GM19397 (cell line): ENCODE data around the gene A4GALT.

ENCODE experiments used
- ATAC-seq: cut with Tn5 transposase; IDR thresholded peaks from one replicate; pipeline ENCODE4 v1.9.1; 2021; ENCODE audit warnings: mild to moderate bottlenecking, moderate library complexity; ENCODE audit not compliant: unreplicated experiment

The A4GALT gene

DNA sequence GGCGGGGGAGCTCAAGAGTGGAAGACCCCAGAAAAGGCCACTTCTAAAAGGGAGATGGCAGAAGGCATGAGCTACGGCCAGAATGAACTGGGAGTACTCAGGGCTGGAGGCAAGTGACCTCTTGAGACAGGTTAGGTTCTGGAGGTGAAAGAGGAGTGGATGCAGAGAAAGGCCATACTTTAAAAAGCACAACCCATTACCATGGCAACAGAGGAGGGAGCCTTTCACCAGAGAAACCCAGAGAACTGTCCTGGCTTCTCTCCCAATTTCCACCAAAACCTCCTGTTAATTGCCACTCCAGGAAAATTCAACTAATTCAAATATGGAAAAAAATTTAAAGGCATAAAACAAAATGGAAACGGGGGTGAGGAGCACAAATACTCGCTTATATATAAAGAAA, 15.8 kb downstream of the A4GALT start:
- ATAC-seq = no peak

DNA sequence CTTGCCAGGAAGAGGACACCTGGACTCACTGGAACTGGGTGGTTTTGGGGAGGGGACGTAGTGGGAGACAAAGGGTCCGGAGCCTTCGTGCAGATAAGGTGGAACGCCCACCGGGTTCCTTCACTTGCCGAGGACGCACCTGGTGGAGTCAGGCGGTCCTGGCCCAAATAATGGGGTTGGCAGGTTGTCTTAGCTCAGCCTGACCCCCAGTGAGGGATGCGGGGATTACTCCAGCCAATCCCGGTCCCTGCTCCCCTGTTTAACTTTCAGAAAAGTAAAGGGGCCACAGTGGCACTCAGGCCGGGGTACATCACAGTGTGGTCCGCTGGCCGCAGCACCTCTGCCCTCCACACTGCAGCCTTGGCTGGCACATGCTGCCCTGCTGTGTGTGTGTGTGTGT, 18.0 kb downstream of the A4GALT start:
- no peak for ATAC-seq

- no peak for ATAC-seq
Measured at GRCh38 chr22:42701694-42702093, 19.0 kb downstream of the A4GALT start.

GRCh38 chr22:42700901-42701300, 19.8 kb downstream of the A4GALT start:
- ATAC-seq = no peak

- ATAC-seq = no peak
Measured at GRCh38 chr22:42700355-42700754, 20.3 kb downstream of the A4GALT start.

- no peak for ATAC-seq
Measured at GRCh38 chr22:42699976-42700352, 20.7 kb downstream of the A4GALT start.

GRCh38 chr22:42699281-42699975, 21.2 kb downstream of the A4GALT start:
- no peak for ATAC-seq

DNA sequence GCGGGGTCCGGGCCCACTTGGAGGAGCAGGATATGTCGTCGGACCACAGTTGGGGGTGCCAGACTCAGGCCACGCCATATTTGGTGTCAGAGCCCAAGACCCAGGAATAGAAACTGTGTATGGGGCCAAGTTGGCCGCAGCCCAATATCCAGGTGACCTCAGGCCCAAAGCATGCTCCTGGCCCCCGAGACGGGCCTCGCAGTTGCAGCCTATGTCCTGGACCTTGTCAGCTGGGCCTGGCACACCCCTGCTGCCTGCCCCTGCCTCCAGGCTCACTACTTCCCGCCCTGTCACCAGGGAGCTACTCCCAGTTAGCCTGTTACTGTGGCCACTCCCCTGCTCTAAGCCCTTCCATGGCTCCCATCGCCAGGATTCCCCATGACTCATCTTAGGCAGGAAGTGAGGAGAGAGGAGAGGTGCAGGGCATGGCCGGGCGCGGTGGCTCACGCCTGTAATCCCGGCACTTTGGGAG, 23.1 kb downstream of the A4GALT start:
- no peak for ATAC-seq

GRCh38 chr22:42696331-42696967, 24.2 kb downstream of the A4GALT start:
- no peak for ATAC-seq

GRCh38 chr22:42695294-42695693, 25.4 kb downstream of the A4GALT start:
- no peak for ATAC-seq

GRCh38 chr22:42693763-42694683, 26.6 kb downstream of the A4GALT start:
- ATAC-seq = no peak

DNA sequence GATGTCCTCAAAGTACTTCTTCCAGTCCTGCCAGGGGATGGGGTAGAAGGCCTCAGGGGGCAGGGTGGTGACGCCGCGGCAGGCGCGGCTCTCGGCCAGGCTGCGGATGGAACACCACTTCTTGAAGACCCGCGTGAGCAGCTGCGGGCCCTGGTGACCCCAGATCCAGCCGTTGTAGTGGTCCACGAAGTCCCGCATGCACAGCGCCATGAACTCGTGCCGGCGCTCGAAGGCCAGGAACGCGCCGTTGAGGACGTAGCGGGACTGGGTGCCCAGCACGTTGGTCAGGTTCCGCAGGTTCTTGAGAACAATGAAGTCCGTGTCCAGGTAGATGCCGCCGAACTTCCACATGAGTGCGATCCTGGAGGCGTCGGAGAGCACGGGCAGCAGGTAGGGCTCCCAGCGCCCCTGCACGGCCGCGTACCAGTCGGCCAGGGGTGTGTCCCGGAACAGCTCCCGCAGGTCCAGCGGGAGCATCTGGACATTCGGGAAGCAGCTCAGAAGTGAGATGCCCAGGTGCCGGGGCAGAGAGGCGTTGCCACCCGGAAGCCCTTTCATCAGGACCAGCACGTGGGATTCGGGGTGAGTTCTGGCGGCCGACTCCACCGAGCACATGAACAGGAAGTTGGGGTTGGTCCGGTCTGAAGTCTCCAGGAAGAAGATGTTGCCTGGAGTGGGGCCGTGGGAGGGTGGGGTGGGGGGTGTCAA, 27.5 kb downstream of the A4GALT start:
- ATAC-seq = no peak

GRCh38 chr22:42692239-42693054, 28.2 kb downstream of the A4GALT start:
- no peak for ATAC-seq

DNA sequence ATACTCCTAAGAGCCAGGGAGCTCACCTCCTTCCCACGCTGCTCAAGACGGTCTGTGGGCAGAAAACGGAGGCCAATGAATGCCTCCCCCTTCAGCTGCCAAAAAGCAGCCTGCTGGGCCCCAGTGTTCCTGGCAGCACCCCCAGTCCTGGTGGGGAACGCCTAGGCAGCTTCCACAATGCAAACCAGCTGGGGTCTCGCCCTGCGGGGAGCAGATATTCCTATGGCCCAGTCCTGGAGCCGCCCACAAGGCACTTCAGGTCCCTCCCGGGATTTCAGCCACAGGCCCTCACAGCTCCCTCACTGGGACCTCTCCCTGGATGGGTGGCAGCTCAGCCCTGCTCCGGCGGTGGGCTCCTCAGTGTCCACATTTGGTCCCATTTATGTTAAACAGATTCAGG, 29.2 kb downstream of the A4GALT start:
- ATAC-seq = no peak

DNA sequence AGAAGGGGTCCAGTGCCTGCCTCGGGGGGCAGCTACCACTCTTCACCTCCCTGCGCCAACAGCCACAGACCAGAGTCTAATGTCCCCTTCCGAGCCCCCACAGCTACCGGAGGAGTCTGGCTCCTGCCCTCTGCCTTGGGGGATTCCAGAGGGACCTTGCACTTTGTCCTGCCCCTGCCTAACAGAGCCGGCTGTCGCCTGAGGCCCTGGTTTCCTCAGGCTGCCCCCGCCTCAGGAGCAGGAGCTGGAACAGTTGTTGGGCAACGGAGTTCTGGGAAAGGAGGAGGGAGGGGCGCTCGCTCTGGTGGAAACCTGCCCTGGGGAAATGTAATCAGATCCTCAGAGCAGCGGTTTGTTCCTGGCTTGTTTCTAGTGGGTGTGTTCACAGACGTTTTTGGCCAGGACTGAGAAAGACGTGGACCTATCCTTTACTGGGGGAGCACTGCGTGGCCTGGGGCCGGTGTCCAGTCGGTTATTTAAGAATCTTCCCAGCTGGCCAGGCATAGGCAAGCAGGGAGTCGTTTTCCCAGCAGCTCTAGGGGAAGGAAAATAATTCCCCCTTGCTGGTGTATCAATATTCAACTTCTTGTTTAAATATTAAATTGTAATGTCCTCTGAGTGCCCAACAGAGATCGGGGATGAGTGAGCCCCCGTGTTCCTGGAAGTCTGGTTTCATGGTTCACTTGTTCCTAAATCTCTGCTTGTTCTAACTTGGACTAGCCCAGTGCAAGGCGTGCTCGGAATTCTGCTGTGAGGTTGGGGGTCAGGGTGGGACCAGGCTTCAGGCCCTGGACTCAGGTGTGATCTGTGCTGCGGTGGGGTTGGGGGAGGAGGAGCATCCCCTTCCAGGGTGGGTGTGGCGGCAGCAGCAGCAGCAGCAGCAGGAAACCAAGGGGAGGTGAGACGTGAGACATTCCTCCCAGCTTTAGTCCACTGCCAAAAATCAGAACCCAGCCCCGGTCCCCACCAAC, 32.1 kb downstream of the A4GALT start:
- no peak for ATAC-seq

- no peak for ATAC-seq
Measured at GRCh38 chr22:42686756-42687491, 33.7 kb downstream of the A4GALT start.

GRCh38 chr22:42685941-42686653, 34.6 kb downstream of the A4GALT start:
- ATAC-seq = no peak
